Uterus (tissue), 4 donors: ENCODE data around the gene ZNF224. TPM values are rescaled to one million over a fixed set of nuclear protein-coding genes. Genes with fewer than 3 reads are reported as not detected.

Experiments
- DNase-seq, 2 donors: peaks; one replicate each; pipeline ENCODE4 v3.0.0-alpha.2; 2019 to 2020
- H3K27ac ChIP-seq, 2 donors: fragments of 200-600 bp; sonication (generic); 1 replicate in 1 of 2; 2 replicates in 1 of 2; pipeline ENCODE4 v1.5.1; 2016 to 2018
- H3K27me3 ChIP-seq, 2 donors: fragments of 200-600 bp; sonication (generic); one replicate each; pipeline ENCODE4 v1.5.1; 2018 to 2019; ENCODE audit warnings: control low read depth in 1 of 2
- H3K36me3 ChIP-seq, 2 donors: fragments of 200-600 bp; sonication (generic); one replicate each; pipeline ENCODE4 v1.5.1; 2019; ENCODE audit warnings: control low read depth in 1 of 2
- H3K4me1 ChIP-seq, 2 donors: fragments of 200-600 bp; sonication (generic); one replicate each; pipeline ENCODE4 v1.5.1; 2018 to 2019; ENCODE audit warnings: control low read depth in 1 of 2
- H3K4me3 ChIP-seq, 2 donors: fragments of 200-600 bp; sonication (generic); 1 replicate in 1 of 2; 2 replicates in 1 of 2; pipeline ENCODE4 v1.5.1; 2018 to 2019; ENCODE audit warnings: mild to moderate bottlenecking in 1 of 2
- H3K9me3 ChIP-seq, 2 donors: fragments of 200-600 bp; sonication (generic); one replicate each; pipeline ENCODE4 v1.5.1; 2019; ENCODE audit warnings: control low read depth in 1 of 2
- CTCF ChIP-seq, 4 experiments: fragments of 200-600 bp in 2 of 4; fragments of 450-650 bp in 2 of 4; sonication (generic) in 2 of 4; IDR thresholded peaks; one replicate each; pipeline ENCODE4 v1.5.1; 2016 to 2019; ENCODE audit warnings: antibody characterized with exemption in 4 of 4, mild to moderate bottlenecking in 2 of 4, moderate library complexity in 1 of 4
- POLR2A ChIP-seq, 2 donors: fragments of 450-650 bp; IDR thresholded peaks; one replicate each; pipeline ENCODE4 v1.6.1; 2016; ENCODE audit warnings: antibody characterized with exemption in 2 of 2, mild to moderate bottlenecking in 1 of 2, moderate library complexity in 1 of 2
- intact Hi-C: fragments of 100-400 bp; cut with DNase I; formaldehyde crosslinking; loops from one replicate; pipeline ENCODE4 v1.15.1; 2023; ENCODE audit warnings: low total_unique reads
- small RNA-seq: library from RNA; depleted of rRNA; stranded (forward); fragments of <200 nt; gene quantifications from one replicate; pipeline ENCODE3, GENCODE V24; 2016
- total RNA-seq, 4 donors: library from RNA; depleted of rRNA in 3 of 4; stranded (reverse); fragments of >200 nt in 3 of 4; gene quantifications; one replicate each; pipeline versions ENCODE4 v1.1.0 to v1.2.4, GENCODE V29; 2014 to 2023
- donor health status: DM: yes; HTN: yes; CAD: no.

Gene ZNF224
- total RNA-seq, 4 donors from 2014 or later, result 7.4 to 59.7 (median 37.1) TPM

- Histone ChIP-seq H3K9me3 (peaks cover 0 to 76% of the 10 kb centered on the region in 2 donors), H3K4me3 (no peak overlapping the region), H3K27me3 (no peaks in the 10 kb centered on the region), H3K36me3 (no peaks in the 10 kb centered on the region), H3K27ac (no peak overlapping the region), H3K4me1 (no peaks in the 10 kb centered on the region)
- intact Hi-C loops, result no loop called here
- TF ChIP-seq POLR2A (IDR thresholded peaks at IDR 0.05), result no peak
- TF ChIP-seq CTCF (IDR thresholded peaks at IDR 0.05), result no peak
- no peak for DNase-seq
These were observed 62.3 kb downstream of the ZNF224 start for GRCh38 chr19:44156475-44156874.

Small RNAs within 50 kb of the gene (small RNA-seq; reads per million reads assigned to genes)
- not detected for gene RNU6-902P

Other genes starting within 250 kb of the ZNF224 start
- gene ZNF404, start 210.4 kb upstream of the ZNF224 start, total RNA-seq, result 1 to 10 TPM in 3 of 4 donors, under 1 TPM in 1; 0.59 to 7.9 (median 6.4) TPM
- 10 to 100 TPM in 3 of 4 donors, 1 to 10 TPM in 1; 9.4 to 33.0 (median 14.6) TPM for gene ZNF45, start 159.1 kb upstream of the ZNF224 start, total RNA-seq
- gene ZNF221, start 143.1 kb upstream of the ZNF224 start, total RNA-seq, result 10 to 100 TPM in 1 of 4 donors, 1 to 10 TPM in 1, under 1 TPM in 1, not detected in 1; 0.77 to 26.9 (median 9.4) TPM
- 10 to 100 TPM in 3 of 4 donors, 1 to 10 TPM in 1; 6.2 to 51.7 (median 16.3) TPM for gene ZNF155, start 110.2 kb upstream of the ZNF224 start, total RNA-seq
- gene ZNF230, start 91.4 kb upstream of the ZNF224 start, total RNA-seq, result 10 to 100 TPM in 3 of 4 donors, 1 to 10 TPM in 1; 6.5 to 15.1 (median 13.9) TPM
- 1 to 10 TPM in 2 of 4 donors, under 1 TPM in 2; 0.29 to 9.1 (median 1.0) TPM for gene ZNF222, start 69.0 kb upstream of the ZNF224 start, total RNA-seq
- 10 to 100 TPM in 2 of 4 donors, 1 to 10 TPM in 2; 3.6 to 48.5 (median 12.9) TPM for gene ZNF223, start 42.3 kb upstream of the ZNF224 start, total RNA-seq
- gene ZNF284, start 22.2 kb upstream of the ZNF224 start, total RNA-seq, result 1 to 10 TPM in 2 of 4 donors, under 1 TPM in 2; under 0.01 to 6.3 (median 1.8) TPM
- 10 to 100 TPM in 1 of 4 donors, 1 to 10 TPM in 2, under 1 TPM in 1; 0.29 to 18.5 (median 4.9) TPM for gene ZNF225, start 19.0 kb downstream of the ZNF224 start, total RNA-seq
- gene ZNF234, start 47.2 kb downstream of the ZNF224 start, total RNA-seq, result 10 to 100 TPM in 2 of 4 donors, 1 to 10 TPM in 2; 3.6 to 24.4 (median 10.8) TPM
- 10 to 100 TPM in 3 of 4 donors, 1 to 10 TPM in 1; 6.8 to 46.3 (median 21.4) TPM for gene ZNF226, start 70.7 kb downstream of the ZNF224 start, total RNA-seq
- gene ZNF227, start 118.2 kb downstream of the ZNF224 start, total RNA-seq, result 10 to 100 TPM; 19.7 to 43.8 (median 29.2) TPM
- gene ZNF233, start 165.5 kb downstream of the ZNF224 start, total RNA-seq, result 1 to 10 TPM in 1 of 4 donors, under 1 TPM in 1, not detected in 2; 0.55 to 1.7 TPM
- 10 to 100 TPM in 1 of 4 donors, 1 to 10 TPM in 3; 4.1 to 17.4 (median 9.0) TPM for gene ZNF235, start 210.7 kb downstream of the ZNF224 start, total RNA-seq